Putamen (tissue), 1 donor: ENCODE measurements around the gene HDDC3.

Experiments
- DNase-seq: peaks from one replicate; pipeline ENCODE4 v3.0.0-alpha.2; 2016; ENCODE audit warnings: low spot score

HDDC3 gene

DNA sequence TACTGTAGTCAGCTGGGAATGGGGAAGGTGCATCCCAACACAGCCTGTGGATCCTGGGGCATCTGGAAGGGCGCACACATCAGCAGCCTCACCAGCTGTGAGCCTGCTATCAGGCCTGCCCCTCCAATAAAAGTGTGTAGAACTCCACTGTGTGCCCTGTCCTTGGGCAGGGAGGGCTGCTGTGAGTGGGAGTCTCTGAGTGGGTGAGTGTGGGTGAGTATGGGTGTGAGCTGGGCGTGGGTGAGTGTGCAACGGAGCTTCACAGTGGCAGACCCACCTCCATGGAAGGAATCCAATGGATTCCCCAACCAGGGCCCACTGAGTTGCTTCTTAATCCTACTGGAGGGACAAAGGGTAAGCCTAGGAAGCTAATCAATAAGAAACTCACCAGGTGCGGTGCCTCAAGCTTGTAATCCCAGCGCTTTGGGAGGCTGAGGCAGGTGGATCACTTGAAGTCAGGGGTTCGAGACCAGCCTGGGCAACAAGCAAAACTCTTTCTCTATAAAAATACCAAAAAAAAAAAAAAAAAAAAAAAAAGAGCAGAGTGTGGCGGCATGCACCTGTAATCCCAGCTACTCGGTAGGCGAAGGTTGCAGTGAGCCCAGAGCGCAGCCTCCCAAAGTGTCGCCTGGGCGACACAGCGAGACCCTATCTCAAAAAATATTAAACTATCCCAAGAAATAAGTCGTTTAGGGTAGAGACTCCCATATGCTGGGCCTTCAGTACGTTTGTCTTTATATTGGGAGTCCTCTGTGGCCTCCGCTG, 21.8 kb upstream of the HDDC3 start:
- no peak for DNase-seq

DNA sequence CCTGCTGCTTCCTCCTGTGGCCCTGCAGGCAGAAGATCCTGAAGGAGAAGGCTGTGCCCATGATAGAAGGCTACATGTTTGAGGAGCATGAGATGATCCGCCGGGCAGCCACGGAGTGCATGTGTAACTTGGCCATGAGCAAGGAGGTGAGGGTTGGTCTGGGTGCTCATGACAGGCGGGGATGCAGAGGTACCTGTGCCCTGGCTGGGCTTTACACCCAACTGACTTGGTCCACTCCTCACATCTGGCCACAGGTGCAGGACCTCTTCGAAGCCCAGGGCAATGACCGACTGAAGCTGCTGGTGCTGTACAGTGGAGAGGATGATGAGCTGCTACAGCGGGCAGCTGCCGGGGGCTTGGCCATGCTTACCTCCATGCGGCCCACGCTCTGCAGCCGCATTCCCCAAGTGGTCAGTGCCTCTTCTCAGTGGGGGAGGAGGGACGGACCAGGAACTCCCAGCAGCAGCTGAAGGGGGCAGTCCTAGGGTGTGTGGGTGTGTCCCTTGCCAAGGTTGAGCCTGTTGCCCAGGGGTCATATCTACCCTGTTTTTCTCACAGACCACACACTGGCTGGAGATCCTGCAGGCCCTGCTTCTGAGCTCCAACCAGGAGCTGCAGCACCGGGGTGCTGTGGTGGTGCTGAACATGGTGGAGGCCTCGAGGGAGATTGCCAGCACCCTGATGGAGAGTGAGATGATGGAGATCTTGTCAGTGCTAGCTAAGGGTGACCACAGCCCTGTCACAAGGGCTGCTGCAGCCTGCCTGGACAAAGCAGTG, 20.7 kb upstream of the HDDC3 start:
- DNase-seq: no peak

DNA sequence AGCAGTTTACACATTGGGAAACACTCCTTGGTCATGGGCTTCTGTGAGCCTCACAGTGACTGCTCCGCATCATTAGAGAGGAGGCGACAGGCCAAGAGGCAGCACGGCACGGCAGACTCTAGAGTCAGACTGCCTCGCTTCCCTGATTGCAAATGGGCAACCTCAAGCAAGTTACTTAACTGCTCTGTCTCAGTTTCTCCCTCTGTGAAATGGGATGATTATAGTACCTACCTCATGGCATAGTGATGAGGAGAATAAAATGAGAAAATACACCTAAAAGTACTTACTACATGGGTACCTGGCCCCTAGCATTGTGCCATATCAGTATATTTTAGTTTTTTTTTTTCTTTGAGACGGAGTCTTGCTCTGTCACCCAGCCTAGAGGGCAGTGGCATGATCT, 18.3 kb upstream of the HDDC3 start:
- DNase-seq: no peak

DNA sequence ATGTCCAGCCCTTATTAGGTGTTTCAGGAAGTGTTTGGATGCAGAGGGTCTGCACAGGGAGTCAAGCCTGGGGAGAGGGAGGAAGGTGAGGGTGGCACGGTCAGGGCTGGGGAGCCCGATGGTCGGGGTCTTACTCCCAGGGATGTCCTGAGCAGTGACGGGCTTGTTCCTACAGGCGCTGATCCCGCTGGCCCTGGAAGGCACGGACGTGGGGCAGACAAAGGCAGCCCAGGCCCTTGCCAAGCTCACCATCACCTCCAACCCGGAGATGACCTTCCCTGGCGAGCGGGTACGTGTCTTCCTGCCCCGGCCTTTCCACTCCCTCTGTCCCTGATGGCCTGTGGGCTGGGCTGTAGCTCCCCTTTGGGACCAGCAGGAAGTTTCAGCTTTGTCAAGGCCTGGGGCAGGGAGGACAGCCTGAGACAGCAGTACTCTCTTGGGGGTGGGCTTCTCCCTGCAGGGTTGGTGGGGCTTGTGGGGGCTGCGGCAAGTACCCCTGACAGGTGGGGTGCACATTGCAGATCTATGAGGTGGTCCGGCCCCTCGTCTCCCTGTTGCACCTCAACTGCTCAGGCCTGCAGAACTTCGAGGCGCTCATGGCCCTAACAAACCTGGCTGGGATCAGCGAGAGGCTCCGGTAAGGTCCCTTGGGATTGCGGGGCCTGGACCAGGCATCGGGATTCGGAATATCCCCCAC, 17.8 kb upstream of the HDDC3 start:
- DNase-seq: no peak

DNA sequence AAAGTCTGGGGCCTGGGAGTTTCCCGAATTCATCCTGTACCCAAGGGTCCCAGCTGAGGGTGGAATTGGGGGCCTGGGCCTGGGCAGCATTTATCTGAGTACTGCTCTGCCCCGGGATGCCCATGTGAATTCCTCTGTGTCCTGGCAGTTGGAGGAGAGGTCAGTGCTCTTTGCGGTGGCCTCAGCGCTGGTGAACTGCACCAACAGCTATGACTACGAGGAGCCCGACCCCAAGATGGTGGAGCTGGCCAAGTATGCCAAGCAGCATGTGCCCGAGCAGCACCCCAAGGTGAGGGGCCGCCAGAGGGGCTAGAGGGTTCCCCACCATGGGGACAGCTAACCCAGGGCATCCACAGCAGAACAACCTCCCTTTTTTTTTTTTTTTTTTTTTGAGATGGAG, 16.2 kb upstream of the HDDC3 start:
- DNase-seq: no peak

DNA sequence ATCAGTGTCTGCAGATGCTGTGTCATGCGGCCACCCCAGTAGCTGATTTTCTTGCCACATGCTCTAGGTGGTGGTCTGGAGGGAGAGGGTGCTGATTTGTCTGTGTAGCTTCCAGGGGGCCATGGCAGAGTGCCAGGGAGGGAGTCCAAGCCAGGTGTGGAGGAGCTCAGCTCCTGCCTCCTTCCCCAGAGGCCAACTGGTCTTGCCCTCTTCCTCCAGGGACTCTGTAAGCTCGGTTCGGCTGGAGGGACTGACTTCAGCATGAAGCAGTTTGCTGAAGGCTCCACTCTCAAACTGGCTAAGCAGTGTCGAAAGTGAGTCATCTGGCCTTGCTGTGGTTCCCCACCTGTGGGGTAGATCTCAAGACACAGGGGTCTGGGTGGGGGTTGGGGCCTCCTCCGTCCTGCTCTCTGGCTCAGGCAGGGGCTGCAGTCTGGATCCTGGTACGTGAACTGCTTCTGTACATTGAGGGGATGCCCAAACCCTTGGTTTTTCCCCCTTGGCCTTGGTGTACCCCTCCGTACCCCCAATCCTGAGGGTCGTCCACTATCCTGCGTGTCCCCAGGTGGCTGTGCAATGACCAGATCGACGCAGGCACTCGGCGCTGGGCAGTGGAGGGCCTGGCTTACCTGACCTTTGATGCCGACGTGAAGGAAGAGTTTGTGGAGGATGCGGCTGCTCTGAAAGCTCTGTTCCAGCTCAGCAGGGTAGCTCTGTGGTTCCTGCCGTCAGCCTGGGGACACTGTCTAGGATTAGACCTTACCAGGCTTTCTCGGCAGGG, 15.4 kb upstream of the HDDC3 start:
- no peak for DNase-seq

DNA sequence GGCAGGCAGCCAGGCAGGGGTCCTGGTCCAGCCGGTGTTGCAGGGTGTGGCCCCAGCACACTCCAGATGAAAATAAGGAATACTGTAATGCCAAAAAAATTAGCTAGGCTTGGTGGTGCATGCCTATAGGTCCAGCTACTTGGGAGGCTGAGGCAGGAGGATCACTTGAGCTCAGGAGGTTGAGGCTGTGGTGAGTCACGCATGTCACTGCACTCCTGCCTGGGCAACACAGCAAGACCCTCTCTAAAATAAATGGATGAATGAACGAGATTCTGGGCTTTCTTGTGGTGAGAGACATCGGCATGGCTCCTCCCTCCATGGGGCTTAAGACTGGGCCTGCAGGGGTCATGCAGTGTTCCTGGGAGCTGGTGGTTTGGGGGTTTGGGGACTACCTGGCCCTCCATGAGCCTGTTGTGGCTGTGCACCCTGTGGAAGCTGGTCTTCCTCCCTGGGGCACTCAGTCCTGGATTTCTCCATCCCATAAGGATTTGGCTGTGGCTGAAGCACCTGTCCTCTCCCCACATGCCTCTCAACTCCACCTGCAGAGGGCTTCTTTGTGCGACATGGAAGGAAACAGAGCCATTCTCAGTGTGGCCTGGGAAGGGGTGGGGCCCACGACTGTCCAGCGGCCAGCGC, 14.7 kb upstream of the HDDC3 start:
- no peak for DNase-seq

DNA sequence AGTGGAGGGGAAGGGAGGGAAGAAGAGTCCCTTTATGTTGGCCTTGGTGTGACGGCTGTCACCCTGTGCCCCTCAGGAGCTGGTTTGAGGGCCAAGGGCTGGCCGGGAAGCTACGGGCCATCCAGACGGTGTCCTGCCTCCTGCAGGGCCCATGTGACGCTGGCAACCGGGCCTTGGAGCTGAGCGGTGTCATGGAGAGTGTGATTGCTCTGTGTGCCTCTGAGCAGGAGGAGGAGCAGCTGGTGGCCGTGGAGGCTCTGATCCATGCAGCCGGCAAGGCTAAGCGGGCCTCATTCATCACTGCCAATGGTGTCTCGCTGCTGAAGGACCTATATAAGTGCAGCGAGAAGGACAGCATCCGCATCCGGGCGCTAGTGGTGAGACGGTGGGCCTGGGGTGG, 14.2 kb upstream of the HDDC3 start:
- no peak for DNase-seq

DNA sequence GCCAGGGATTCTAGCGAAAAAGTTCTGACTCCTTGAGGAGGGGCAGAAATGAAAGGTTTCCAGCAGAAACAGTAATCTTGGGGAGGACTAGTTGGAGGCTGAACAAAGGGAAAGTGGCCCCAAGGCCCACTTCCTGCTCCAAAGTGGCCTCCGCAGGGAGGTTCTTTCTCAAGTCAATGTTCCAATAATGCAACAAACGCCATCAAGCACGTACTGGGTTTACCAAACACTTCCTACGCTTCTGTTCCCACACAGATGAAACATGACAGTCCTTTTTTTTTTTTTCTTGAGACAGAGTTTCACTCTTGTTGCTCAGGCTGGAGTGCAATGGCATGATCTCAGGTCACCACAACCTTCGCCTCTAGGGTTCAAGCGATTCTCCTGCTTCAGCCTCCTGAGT, 12.7 kb upstream of the HDDC3 start:
- no peak for DNase-seq

DNA sequence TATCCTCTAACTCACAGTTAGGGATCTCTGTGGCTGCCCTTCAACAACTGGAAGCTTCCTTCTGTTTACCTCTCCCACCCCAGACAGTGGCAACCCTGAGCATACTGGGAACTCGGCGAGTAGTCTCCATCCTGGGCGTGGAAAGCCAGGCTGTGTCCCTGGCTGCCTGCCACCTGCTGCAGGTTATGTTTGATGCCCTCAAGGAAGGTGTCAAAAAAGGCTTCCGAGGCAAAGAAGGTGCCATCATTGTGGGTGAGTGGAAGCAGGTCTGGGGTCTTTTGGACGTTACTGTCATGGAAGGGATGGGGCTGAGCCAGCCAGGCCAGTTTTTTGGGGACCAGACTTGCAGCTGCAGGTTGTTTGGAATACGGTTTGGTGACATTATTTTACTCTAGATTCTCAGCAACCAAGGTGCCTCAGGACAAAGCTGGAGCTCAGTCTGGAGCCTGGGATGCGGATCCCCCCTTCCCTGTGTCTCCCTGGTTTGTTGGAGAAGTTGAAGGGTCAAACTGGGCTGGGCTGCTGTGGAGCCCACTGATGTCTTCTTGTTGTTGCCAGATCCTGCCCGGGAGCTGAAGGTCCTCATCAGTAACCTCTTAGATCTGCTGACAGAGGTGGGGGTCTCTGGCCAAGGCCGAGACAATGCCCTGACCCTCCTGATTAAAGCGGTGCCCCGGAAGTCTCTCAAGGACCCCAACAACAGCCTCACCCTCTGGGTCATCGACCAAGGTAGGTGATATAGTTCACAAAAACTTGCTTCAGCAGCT, 10.2 kb upstream of the HDDC3 start:
- DNase-seq: no peak

DNA sequence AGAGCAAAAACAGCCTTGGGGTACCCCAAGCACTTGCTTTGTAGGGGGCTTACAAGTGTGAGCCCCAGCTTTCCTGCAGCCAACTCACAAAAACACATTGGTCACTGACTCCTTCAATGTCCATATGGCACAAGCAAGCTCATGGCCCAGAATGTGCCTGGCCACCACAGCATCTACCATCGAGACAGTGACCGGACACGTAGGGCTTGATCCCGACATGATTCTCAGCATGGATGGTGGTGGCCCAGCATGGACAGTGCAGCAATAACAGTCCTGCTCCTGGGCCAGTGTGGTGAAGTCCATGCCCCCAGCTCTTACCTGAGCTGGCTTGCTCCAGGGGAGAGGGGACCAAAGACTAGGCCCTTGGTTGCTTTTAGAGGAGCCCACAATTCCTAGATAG, 8.7 kb upstream of the HDDC3 start:
- DNase-seq: no peak

DNA sequence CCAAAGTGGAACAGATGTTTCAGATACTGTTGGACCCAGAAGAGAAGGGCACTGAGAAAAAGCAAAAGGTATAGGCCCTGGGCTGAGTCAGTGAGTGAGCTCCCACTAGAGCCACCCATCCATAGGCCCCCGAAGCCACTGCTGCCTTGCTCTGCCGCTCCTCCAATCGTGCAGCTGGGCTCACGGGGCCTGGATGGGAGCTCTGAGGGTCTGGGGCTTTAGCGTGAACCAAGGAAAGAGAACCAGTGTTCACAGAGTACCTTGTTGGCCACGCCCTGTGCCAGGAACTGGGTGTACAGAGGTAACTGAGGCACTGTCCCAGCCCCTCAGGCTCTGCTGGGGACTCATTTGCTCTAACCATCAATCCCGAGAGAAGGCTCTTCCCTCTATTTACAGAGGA, 7.4 kb upstream of the HDDC3 start:
- no peak for DNase-seq

DNA sequence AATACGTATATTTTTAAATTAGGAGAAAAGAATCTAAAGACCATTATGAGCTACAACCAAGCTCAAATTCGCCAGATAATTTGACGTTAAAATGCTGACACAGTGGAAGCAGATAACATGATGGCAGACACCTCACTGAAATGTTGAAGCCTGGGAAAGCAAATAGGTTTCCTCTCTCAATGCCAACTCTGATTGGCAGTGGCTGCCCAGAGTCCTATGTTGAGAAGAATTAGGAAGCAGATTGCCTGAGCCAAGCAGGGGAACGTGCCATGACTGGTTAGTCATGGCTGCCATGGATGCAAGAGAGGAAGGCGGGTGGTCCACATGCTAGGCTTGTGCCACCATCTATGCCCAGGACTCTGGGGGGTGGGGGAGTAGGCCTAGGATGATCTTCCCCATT, 5.9 kb upstream of the HDDC3 start:
- no peak for DNase-seq

DNA sequence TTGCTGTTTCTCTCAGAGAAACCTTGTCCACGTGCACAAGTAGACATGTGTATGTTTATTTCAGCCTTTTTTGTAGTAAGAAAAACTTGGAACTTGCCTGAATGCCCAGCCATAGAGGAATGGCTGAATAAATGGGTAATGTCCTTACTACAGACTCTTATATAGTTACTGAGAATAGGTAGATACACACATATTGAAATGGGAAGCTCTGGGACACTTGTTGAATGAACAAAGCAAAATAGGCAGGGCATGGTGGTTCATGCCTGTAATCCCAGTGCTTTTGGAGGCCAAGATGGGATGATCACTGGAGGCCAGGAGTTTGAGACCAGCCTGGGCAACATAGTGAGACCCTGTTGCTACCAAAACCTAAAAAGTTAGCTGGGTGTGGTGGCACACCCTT, 4.5 kb upstream of the HDDC3 start:
- no peak for DNase-seq

DNA sequence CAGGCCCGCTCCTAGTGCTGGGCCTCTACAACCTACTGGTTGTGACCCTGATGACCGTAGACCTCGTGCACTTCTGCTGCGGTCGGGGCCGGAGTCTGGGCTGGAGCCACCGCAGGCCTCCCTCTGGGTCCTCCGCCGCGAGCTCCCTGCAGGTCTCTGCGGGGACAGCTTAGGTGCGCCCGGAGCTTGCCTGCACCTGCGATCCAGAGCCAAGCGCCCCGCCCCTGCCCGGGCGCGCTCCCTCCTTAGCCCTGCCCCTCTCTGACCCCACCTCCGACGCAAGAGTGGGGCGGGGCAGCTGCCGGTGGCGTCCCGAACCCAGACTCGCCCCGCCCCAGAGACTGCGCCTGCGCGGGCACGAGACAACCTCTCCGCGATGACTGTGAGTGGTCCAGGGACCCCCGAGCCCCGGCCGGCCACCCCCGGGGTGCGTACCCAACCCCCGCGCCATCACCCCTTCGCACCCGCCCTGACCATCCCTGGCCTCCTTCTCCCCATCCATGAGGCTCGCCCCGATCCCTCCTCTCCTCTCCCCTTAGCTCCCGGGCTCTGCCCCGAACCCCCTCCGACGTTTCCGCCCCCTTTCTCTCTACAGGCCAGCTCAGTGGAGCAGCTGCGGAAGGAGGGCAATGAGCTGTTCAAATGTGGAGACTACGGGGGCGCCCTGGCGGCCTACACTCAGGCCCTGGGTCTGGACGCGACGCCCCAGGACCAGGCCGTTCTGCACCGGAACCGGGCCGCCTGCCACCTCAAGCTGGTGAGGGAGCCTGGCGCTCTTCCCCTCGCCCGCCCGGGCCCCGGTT, 2.8 kb upstream of the HDDC3 start, which contains the start of gene UNC45A:
Gene UNC45A (plus strand): TSS at position 337 of the 803 bp plus-strand sequence. CDS start 40 bp downstream, at position 377.
- DNase-seq: peak; percentile 93

DNA sequence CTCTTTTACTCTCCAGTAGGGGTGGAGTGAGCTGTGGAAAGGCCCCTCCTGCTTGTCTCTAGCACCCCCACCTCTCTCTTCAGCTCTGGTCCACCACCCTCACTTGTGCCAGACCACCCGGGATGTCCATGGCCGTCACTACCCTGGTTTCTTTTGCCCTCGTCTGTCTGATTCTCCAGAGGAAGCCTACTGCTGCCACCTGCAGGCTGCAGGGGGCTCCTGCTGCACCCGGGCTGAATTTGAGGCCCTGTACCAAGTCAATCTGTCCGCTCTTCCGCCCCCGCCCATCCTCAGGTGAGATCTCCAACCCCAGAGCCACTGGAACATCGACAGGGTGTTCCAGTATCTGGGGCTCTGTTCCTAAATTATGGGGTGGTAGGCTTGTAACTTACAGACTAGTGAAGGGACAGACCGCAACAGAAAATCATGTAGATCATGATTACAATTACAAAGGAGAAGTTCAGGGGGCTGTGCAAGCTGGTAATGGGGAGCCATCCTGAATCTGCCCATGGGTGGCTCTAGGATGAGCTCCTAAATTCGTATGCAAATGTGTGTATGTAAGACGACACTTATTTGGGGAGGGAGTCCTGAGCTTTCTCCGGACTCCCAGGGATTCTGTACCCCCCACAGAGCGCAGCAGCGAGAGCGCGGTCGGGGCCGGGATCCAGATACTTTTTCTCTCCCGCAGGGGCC, 2.1 kb upstream of the HDDC3 start:
- peak; percentile 87 for DNase-seq

DNA sequence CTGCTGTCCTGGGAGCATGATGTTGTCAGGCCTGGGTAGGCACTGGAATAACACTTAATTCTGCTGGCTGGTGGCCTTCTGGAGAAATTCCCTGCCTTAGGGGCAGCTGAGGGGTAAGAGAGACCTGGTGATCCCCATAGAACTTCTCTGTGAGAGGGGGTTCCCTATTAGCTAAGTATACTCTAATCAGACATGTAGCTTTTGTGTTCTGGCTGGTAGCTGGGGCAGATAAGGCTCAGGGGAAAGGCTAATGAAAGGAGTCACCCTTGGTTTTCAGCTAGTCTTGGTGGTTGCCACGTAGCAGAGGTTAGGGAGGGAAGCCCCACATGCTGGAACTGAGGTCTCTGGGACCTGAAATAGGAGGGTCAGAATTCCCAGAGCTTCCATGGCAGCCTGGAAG, 952 bp upstream of the HDDC3 start:
- no peak for DNase-seq

DNA sequence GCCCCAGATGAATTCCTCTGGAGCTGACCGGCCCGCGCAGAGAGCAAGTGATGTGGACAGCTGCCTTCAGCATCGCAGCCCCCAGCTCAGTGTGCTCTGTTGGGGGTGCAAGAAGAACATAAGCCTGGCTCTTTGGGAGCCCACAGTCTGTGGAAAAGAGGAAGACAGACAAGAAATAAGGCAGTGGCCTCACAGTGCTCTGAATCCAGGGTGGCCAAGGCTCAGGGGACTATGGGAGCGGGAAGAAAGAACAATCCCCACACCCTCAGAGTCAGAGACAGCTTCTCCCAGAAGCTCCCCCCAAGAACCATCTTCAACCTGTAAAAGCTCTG, 277 bp upstream of the HDDC3 start:
- no peak for DNase-seq

DNA sequence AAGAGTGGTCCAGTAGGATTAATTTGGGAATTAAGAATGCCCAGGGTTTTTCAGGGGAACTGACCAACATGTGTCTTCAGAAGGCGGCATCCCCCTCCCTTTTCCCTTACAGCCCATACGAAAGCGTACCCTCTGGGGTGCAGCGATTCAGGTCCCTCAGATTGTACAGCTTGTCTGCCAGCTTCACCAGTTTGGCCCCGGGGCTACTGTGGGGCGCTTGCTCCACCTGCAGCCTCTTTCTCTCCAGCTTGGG, 848 bp downstream of the HDDC3 start:
- DNase-seq: no peak
